PFSK-1 (cell line): ENCODE data around the gene SLC13A2.

Experiments used
- FOXP2 ChIP-seq: optimal IDR thresholded peaks from 2 replicates; pipeline ENCODE3; 2011; ENCODE audit warnings: borderline replicate concordance, control low read depth, inconsistent platforms; ENCODE audit not compliant: insufficient read depth; ENCODE audit errors: extremely low read length, extremely low read depth
- POLR2AphosphoS5 ChIP-seq: IDR thresholded peaks from 2 replicates; pipeline ENCODE4 v1.6.1; 2012; ENCODE audit warnings: low read depth, mild to moderate bottlenecking, control low read depth, low read length, moderate library complexity
- TAF1 ChIP-seq: IDR thresholded peaks from 2 replicates; pipeline ENCODE4 v1.6.1; 2012; ENCODE audit warnings: low read length, control low read depth, borderline replicate concordance; ENCODE audit not compliant: insufficient read depth
- TF ChIP-seq, protein P1 (sequence below), 2 experiments: IDR thresholded peaks; 2 replicates each; pipeline versions ENCODE4 v1.6.1 to v1.8.0; 2011 to 2012; ENCODE audit warnings: low read depth in 2 of 2, low read length in 2 of 2, control low read depth in 1 of 2, inconsistent platforms in 1 of 2, mild to moderate bottlenecking in 1 of 2, moderate library complexity in 1 of 2; ENCODE audit not compliant: insufficient read depth in 1 of 2

DNA sequence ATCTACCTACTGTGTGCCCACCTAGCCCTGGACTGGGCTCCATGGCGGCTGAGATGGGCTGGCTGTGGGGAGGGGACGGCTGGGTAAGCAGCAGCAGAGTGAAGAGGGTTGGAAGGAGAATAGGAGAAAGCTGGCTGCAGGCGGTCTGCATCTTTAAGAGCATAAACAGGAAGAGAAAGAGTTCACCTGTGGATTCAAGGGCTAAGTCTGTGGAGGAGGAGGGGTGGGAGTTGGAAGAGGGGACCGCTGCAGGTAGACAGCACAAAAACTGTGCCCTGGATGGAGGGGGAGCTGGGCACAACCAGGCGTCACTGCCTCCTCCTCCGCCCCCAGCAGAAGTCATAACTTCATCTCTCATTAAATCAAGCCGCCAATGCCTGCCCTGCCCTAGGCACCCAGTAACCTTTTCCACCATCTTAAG, 677 bp downstream of the SLC13A2 start:
- TF ChIP-seq, protein P1, sequence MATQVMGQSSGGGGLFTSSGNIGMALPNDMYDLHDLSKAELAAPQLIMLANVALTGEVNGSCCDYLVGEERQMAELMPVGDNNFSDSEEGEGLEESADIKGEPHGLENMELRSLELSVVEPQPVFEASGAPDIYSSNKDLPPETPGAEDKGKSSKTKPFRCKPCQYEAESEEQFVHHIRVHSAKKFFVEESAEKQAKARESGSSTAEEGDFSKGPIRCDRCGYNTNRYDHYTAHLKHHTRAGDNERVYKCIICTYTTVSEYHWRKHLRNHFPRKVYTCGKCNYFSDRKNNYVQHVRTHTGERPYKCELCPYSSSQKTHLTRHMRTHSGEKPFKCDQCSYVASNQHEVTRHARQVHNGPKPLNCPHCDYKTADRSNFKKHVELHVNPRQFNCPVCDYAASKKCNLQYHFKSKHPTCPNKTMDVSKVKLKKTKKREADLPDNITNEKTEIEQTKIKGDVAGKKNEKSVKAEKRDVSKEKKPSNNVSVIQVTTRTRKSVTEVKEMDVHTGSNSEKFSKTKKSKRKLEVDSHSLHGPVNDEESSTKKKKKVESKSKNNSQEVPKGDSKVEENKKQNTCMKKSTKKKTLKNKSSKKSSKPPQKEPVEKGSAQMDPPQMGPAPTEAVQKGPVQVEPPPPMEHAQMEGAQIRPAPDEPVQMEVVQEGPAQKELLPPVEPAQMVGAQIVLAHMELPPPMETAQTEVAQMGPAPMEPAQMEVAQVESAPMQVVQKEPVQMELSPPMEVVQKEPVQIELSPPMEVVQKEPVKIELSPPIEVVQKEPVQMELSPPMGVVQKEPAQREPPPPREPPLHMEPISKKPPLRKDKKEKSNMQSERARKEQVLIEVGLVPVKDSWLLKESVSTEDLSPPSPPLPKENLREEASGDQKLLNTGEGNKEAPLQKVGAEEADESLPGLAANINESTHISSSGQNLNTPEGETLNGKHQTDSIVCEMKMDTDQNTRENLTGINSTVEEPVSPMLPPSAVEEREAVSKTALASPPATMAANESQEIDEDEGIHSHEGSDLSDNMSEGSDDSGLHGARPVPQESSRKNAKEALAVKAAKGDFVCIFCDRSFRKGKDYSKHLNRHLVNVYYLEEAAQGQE (IDR thresholded peaks at IDR 0.05; ENCODE audit: insufficient read depth in 1 of 2, low read depth in 2 of 2, low read length in 2 of 2) = no peak
- TF ChIP-seq POLR2AphosphoS5 = no peak
- no peak for TF ChIP-seq TAF1
- TF ChIP-seq FOXP2 = no peak
